Liver (tissue), 9 donors: ENCODE measurements around the gene LPP. TPM values are rescaled to one million over a fixed set of nuclear protein-coding genes. Genes with fewer than 3 reads are reported as not detected.
A peak's percentile ranks its signal among the peaks of the same experiment; 100 is the strongest.
"Not testable (repeated sequence)": the region's sequence is repeated elsewhere in the genome, so short reads cannot be mapped to it uniquely, and the experiment has no call there.

ENCODE experiments used
- DNase-seq: peaks from one replicate; pipeline ENCODE4 v3.0.0-alpha.2; 2017; ENCODE audit warnings: low spot score
- H3K27ac ChIP-seq, 2 donors: one replicate each; pipeline ENCODE4 v1.7.0; 2013; ENCODE audit warnings: inconsistent platforms in 2 of 2, low read length in 2 of 2, control low read depth in 1 of 2, low read depth in 1 of 2, mild to moderate bottlenecking in 1 of 2
- H3K27me3 ChIP-seq, 4 donors: one replicate each; pipeline versions ENCODE4 v1.6.1 to v1.7.0; 2013; ENCODE audit warnings: low read length in 3 of 4, inconsistent platforms in 1 of 4, mild to moderate bottlenecking in 1 of 4, moderate library complexity in 1 of 4; ENCODE audit not compliant: control insufficient read depth in 4 of 4, insufficient read depth in 4 of 4
- H3K36me3 ChIP-seq, 4 donors: one replicate each; pipeline versions ENCODE4 v1.6.1 to v1.7.0; 2013; ENCODE audit warnings: low read length in 3 of 4, mild to moderate bottlenecking in 3 of 4, low read depth in 1 of 4, moderate library complexity in 1 of 4; ENCODE audit not compliant: control insufficient read depth in 4 of 4, insufficient read depth in 3 of 4
- H3K4me1 ChIP-seq, 4 donors: one replicate each; pipeline versions ENCODE4 v1.6.1 to v1.7.0; 2013; ENCODE audit warnings: low read length in 3 of 4, mild to moderate bottlenecking in 3 of 4, moderate library complexity in 1 of 4; ENCODE audit not compliant: control insufficient read depth in 4 of 4, insufficient read depth in 4 of 4
- H3K4me3 ChIP-seq, 3 donors: one replicate each; pipeline versions ENCODE4 v1.6.1 to v1.7.0; 2013; ENCODE audit warnings: low read length in 3 of 3, control low read depth in 1 of 3, low read depth in 1 of 3, mild to moderate bottlenecking in 1 of 3
- H3K9ac ChIP-seq, 2 donors: one replicate each; pipeline ENCODE4 v1.7.0; 2013; ENCODE audit warnings: low read length in 2 of 2, mild to moderate bottlenecking in 2 of 2, moderate library complexity in 2 of 2, control low read depth in 1 of 2, low read depth in 1 of 2
- H3K9me3 ChIP-seq, 4 donors: one replicate each; pipeline versions ENCODE4 v1.6.1 to v1.7.0; 2013; ENCODE audit warnings: low read length in 3 of 4; ENCODE audit not compliant: control insufficient read depth in 4 of 4
- EGR1 ChIP-seq, 2 donors: IDR thresholded peaks; 2 replicates each; pipeline ENCODE4 v1.6.1; 2016 to 2018; ENCODE audit warnings: antibody characterized with exemption in 2 of 2, low read depth in 2 of 2
- FOXA1 ChIP-seq: IDR thresholded peaks from 2 replicates; pipeline ENCODE4 v1.6.1; 2016; ENCODE audit warnings: antibody characterized with exemption
- GABPA ChIP-seq, 2 donors: IDR thresholded peaks in 1 of 2; conservative IDR thresholded peaks in 1 of 2; 2 replicates each; pipeline ENCODE4 v1.6.1; 2016; ENCODE audit warnings: antibody characterized with exemption in 2 of 2, mild to moderate bottlenecking in 1 of 2, moderate library complexity in 1 of 2
- HNF4A ChIP-seq, 2 donors: conservative IDR thresholded peaks; 2 replicates each; pipeline ENCODE4 v1.6.1; 2016; ENCODE audit warnings: antibody characterized with exemption in 2 of 2, mild to moderate bottlenecking in 2 of 2
- JUND ChIP-seq, 2 donors: IDR thresholded peaks; 2 replicates each; pipeline ENCODE4 v1.6.1; 2016; ENCODE audit warnings: antibody characterized with exemption in 2 of 2
- MAX ChIP-seq: IDR thresholded peaks from 2 replicates; pipeline ENCODE4 v1.6.1; 2016; ENCODE audit warnings: antibody characterized with exemption
- NR2F2 ChIP-seq: IDR thresholded peaks from 2 replicates; pipeline ENCODE4 v1.6.1; 2016; ENCODE audit warnings: antibody characterized with exemption
- RAD21 ChIP-seq, 2 donors: IDR thresholded peaks; 2 replicates each; pipeline ENCODE4 v1.6.1; 2016; ENCODE audit warnings: antibody characterized with exemption in 2 of 2, mild to moderate bottlenecking in 2 of 2
- REST ChIP-seq: IDR thresholded peaks from 2 replicates; pipeline ENCODE4 v1.6.1; 2016; ENCODE audit warnings: antibody characterized with exemption, mild to moderate bottlenecking
- RXRA ChIP-seq, 2 donors: IDR thresholded peaks; 2 replicates each; pipeline ENCODE4 v1.6.1; 2017 to 2018; ENCODE audit warnings: antibody characterized with exemption in 2 of 2, mild to moderate bottlenecking in 1 of 2
- SP1 ChIP-seq: IDR thresholded peaks from 2 replicates; pipeline ENCODE4 v1.6.1; 2018; ENCODE audit warnings: antibody characterized with exemption, mild to moderate bottlenecking
- ZBTB33 ChIP-seq: IDR thresholded peaks from 2 replicates; pipeline ENCODE4 v1.6.1; 2016; ENCODE audit warnings: antibody characterized with exemption
- WGBS: extraction: QIAGEN DNeasy Blood & Tissue Kit; methylation state at CpG from one replicate; pipeline ENCODE4 v1.1.7; 2013; 5-methylcytosine and 5-hydroxymethylcytosine counted together
- polyA plus RNA-seq, 2 donors: library from polyadenylated mRNA; stranded (reverse) in 1 of 2; unstranded in 1 of 2; fragments of 200-250 nt in 1 of 2; fragments of >200 nt in 1 of 2; fragmentation: Nextera tagmentation in 1 of 2; extraction: Ambion mirVana in 1 of 2; gene quantifications; one replicate each; pipeline versions ENCODE4 v1.2.1 to v1.2.3, GENCODE V29; 2013 to 2015
- total RNA-seq, 2 donors: library from RNA; depleted of rRNA; stranded (reverse); fragments of >200 nt; gene quantifications; one replicate each; pipeline ENCODE4 v1.2.3, GENCODE V29; 2014
- donor health status: healthy.
- donor health status: healthy.
- donor health status: healthy.
- donor health status: healthy.
- donor health status: healthy.

Gene LPP
- total and polyA plus RNA-seq, 4 donors, result 3.3 to 53.7 (median 28.2) TPM

- Histone ChIP-seq H3K36me3 (no peaks in the 10 kb centered on the region), H3K9ac (no peak overlapping the region), H3K27me3 (no peaks in the 10 kb centered on the region), H3K27ac (no peak overlapping the region), H3K4me3 (no peak overlapping the region), H3K9me3 (no peaks in the 10 kb centered on the region), H3K4me1 (peaks cover 0 to 13% (median 8%) of the 10 kb centered on the region in 4 donors)
- WGBS, result over 99% methylated on average over 8 of the region's 8 CpGs
- TF ChIP-seq ZBTB33, result no peak
- no peak for TF ChIP-seq SP1
- no peak for TF ChIP-seq NR2F2
- no peak for TF ChIP-seq FOXA1
- no peak for TF ChIP-seq REST
- TF ChIP-seq MAX, result no peak
- no peak for TF ChIP-seq RXRA (IDR thresholded peaks at IDR 0.05)
- DNase-seq, result no peak
Observed at GRCh38 chr3:188634285-188634684, 480.3 kb downstream of the LPP start.

- no peaks in the 10 kb centered on the region for H3K36me3 ChIP-seq
- no peak for DNase-seq
- WGBS, result 32% methylated on average over 10 of the region's 10 CpGs
- TF ChIP-seq EGR1 (IDR thresholded peaks at IDR 0.05; ENCODE audit: low read depth in 2 of 2), result no peak
- no peak for TF ChIP-seq GABPA (IDR thresholded peaks at IDR 0.05 in 1 of 2, conservative IDR thresholded peaks at IDR 0.05 in 1 of 2)
- peak; percentile 34 to 44 for TF ChIP-seq HNF4A (conservative IDR thresholded peaks at IDR 0.05)
- TF ChIP-seq RXRA (IDR thresholded peaks at IDR 0.05), result peak; percentile 53 to 70
- peak in 1 of 2 donors; percentile 30 for TF ChIP-seq JUND (IDR thresholded peaks at IDR 0.05)
- peak; percentile 31 for TF ChIP-seq SP1
- peak; percentile 15 for TF ChIP-seq NR2F2
- TF ChIP-seq RAD21 (IDR thresholded peaks at IDR 0.05), result peak; percentile 29 to 46
- H3K9ac ChIP-seq, result no peak overlapping the region
- no peaks in the 10 kb centered on the region for H3K27me3 ChIP-seq
- peaks cover 0 to 13% (median 8%) of the 10 kb centered on the region in 4 donors for H3K4me1 ChIP-seq
- H3K27ac ChIP-seq, result peak overlapping the region; percentile 46 to 58
- no peaks in the 10 kb centered on the region for H3K9me3 ChIP-seq
- no peak overlapping the region for H3K4me3 ChIP-seq
Observed at GRCh38 chr3:188635258-188636042, 481.5 kb downstream of the LPP start.

GRCh38 chr3:188636292-188636691 is 482.3 kb downstream of the LPP start:
- H3K9ac ChIP-seq, H3K27ac ChIP-seq, H3K36me3 ChIP-seq, H3K9me3 ChIP-seq, DNase-seq, H3K27me3 ChIP-seq, H3K4me3 ChIP-seq: not testable (repeated sequence)
- WGBS, result 94% methylated on average over 13 of the region's 13 CpGs
- peaks cover 0 to 13% (median 8%) of the 10 kb centered on the region in 4 donors for H3K4me1 ChIP-seq
